Kidney (tissue), 14 donors: ENCODE results near the gene ATP11B. TPM values are rescaled to one million over a fixed set of nuclear protein-coding genes. Genes with fewer than 3 reads are reported as not detected.

Experiments used
- DNase-seq, 5 donors: peaks; one replicate each; pipeline ENCODE4 v3.0.0-alpha.2; 2013 to 2020
- FAIRE-seq: peaks from 2 replicates; lab custom pipeline; 2012; peaks lifted over from hg19 to GRCh38; lab: Jason Lieb, UNC
- H3K27ac ChIP-seq, 2 donors: one replicate each; pipeline ENCODE4 v1.7.0; 2013; ENCODE audit warnings: low read depth in 2 of 2, low read length in 2 of 2, inconsistent platforms in 1 of 2
- H3K27me3 ChIP-seq: one replicate; pipeline ENCODE4 v1.7.1; 2013; ENCODE audit warnings: low read length, inconsistent platforms; ENCODE audit not compliant: control insufficient read depth, insufficient read depth
- H3K36me3 ChIP-seq, 3 donors: one replicate each; pipeline versions ENCODE4 v1.7.0 to v1.7.1; 2013; ENCODE audit warnings: low read length in 3 of 3, control low read depth in 1 of 3, inconsistent platforms in 1 of 3; ENCODE audit not compliant: insufficient read depth in 3 of 3, control insufficient read depth in 2 of 3
- H3K4me1 ChIP-seq, 3 donors: one replicate each; pipeline versions ENCODE4 v1.7.0 to v1.7.1; 2013; ENCODE audit warnings: low read length in 3 of 3, inconsistent platforms in 1 of 3, low read depth in 1 of 3; ENCODE audit not compliant: control insufficient read depth in 2 of 3, insufficient read depth in 2 of 3
- H3K4me3 ChIP-seq, 3 donors: one replicate each; pipeline versions ENCODE4 v1.7.0 to v1.8.1; 2013; ENCODE audit warnings: low read length in 3 of 3, control low read depth in 1 of 3, inconsistent platforms in 1 of 3
- H3K9ac ChIP-seq, 3 donors: one replicate each; pipeline versions ENCODE4 v1.7.0 to v1.7.1; 2013; ENCODE audit warnings: low read length in 3 of 3, control low read depth in 1 of 3, inconsistent platforms in 1 of 3
- H3K9me3 ChIP-seq, 3 donors: one replicate each; pipeline versions ENCODE4 v1.7.0 to v1.7.1; 2013; ENCODE audit warnings: low read length in 3 of 3, control low read depth in 1 of 3, inconsistent platforms in 1 of 3; ENCODE audit not compliant: control insufficient read depth in 2 of 3, insufficient read depth in 1 of 3
- intact Hi-C: fragments of 100-400 bp; cut with DNase I; formaldehyde crosslinking; loops from one replicate; pipeline ENCODE4 v1.11.1; 2022
- polyA plus RNA-seq: library from polyadenylated mRNA; stranded (reverse); fragments of 350-450 nt; fragmentation: Illumina TruSeq; extraction: RNeasy Lipid Tissue Mini Kit (QIAGEN cat#74804); gene quantifications from one replicate; pipeline ENCODE4 v1.2.3, GENCODE V29; 2014; ENCODE audit warnings: low read depth, low replicate concordance; ENCODE audit not compliant: insufficient read depth
- total RNA-seq: library from RNA; stranded (reverse); fragmentation: NEBNext Ultra II Directional; extraction: Animal tissue kit (Norgen Biotek cat#: 25700); gene quantifications from one replicate; pipeline ENCODE4 v1.2.1, GENCODE V29; 2021
- TF ChIP-seq, protein P1 (sequence below): IDR thresholded peaks from 3 replicates; pipeline ENCODE4 v1.5.1; 2012; ENCODE audit warnings: mild to moderate bottlenecking, moderate library complexity, borderline replicate concordance; ENCODE audit not compliant: insufficient read depth; ENCODE audit errors: extremely low read depth
- donor health status: control.
- donor health status: control.
- donor health status: control.
- donor health status: control.
- donor health status: control.
- donor health status: DM: yes; HTN: yes; CAD: no.
- donor health status: Normal renal cell carcinoma (clear cell type).

ATP11B gene
- total and polyA plus RNA-seq, 2 donors from 2014 or later, result 8.0 to 65.0 TPM

GRCh38 chr3:182964179-182964578 lies 170.9 kb downstream of the ATP11B start:
- Histone ChIP-seq H3K9ac (no peak overlapping the region), H3K9me3 (no peaks in the 10 kb centered on the region), H3K36me3 (peaks cover 0 to 4% (median 2%) of the 10 kb centered on the region in 3 donors), H3K4me3 (no peak overlapping the region), H3K27ac (no peak overlapping the region), H3K4me1 (peaks cover 0 to 19% (median 6%) of the 10 kb centered on the region in 3 donors), H3K27me3 (no peaks in the 10 kb centered on the region)
- TF ChIP-seq, protein P1, sequence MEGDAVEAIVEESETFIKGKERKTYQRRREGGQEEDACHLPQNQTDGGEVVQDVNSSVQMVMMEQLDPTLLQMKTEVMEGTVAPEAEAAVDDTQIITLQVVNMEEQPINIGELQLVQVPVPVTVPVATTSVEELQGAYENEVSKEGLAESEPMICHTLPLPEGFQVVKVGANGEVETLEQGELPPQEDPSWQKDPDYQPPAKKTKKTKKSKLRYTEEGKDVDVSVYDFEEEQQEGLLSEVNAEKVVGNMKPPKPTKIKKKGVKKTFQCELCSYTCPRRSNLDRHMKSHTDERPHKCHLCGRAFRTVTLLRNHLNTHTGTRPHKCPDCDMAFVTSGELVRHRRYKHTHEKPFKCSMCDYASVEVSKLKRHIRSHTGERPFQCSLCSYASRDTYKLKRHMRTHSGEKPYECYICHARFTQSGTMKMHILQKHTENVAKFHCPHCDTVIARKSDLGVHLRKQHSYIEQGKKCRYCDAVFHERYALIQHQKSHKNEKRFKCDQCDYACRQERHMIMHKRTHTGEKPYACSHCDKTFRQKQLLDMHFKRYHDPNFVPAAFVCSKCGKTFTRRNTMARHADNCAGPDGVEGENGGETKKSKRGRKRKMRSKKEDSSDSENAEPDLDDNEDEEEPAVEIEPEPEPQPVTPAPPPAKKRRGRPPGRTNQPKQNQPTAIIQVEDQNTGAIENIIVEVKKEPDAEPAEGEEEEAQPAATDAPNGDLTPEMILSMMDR, result no peak
- FAIRE-seq (no peak), DNase-seq (no peak)
- intact Hi-C loops, result no loop called here

DNA sequence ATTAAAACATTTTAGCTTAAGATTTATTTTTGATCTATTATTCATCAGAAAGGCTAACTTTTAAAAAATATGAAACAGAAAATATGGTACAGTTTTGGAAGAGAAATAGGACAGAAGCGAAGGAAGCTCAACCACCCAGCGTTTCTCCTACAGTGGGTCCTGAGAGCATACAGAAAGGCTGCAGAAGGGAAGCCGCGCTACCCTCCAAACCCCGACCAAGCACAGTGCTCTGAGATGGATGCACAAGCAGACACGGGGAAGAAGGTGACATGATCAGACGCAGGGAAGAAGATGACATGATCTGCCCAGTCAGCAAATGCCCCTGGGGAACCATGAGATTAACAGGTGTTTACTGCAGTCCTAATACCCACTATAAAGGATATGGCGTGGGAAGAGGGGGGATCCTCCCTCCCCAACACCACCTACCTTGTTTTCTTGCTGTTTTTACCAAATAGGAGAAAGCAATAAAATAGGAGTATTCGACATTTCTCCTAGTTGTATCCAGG lies 172.6 kb downstream of the ATP11B start:
- Histone ChIP-seq H3K9me3 (no peaks in the 10 kb centered on the region), H3K27me3 (no peaks in the 10 kb centered on the region), H3K4me1 (peaks cover 0 to 12% (median 6%) of the 10 kb centered on the region in 3 donors), H3K9ac (no peak overlapping the region), H3K27ac (no peak overlapping the region), H3K4me3 (no peak overlapping the region), H3K36me3 (peaks cover 0 to 4% (median 2%) of the 10 kb centered on the region in 3 donors)
- FAIRE-seq (no peak), DNase-seq (no peak)
- TF ChIP-seq, protein P1, result no peak
- intact Hi-C loops, result no loop called here

DNA sequence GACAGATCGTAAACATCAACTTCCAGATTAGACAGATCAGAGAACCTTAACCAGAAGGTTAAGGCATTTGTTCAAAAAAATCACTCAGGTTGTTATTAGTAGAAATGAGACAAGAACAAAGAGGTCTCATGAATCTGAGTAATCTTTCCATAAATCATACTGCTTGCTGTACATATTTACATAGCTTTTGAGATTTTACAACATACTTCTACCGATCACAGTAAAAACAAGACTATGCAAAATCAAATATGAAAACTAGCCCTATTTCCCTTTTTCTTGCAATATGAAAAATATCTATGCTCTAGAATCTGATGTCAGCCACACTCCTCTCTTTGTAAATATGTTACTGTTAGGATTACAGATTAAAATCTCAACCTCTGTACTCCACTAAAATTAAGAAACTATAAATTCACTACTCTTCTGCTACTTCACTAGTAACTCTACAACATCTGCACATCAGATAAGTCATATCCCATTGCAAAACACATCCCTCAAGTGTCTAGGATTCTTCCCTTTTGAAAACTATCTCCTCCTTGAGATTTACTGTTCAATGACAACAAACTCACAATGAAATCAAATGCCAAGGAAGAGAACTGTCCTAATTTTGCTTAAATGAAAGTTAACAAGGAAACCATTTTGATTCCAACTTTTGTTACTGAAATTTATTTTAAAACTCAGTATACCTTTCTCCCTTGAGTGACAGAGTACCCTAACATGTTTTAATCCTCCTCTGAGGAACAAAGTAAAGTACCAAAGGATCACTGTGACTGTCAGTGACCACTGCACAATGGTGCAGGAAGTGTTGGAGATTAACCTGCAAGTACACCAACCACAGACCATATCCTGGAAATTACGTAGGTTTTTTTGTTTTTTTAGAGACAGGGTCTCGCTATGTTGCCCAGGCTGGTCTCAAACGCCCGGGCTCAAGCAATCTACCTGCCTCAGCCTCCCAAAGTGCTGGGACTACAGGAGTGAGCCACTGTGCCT lies 174.2 kb downstream of the ATP11B start:
- TF ChIP-seq, protein P1, result no peak
- peaks cover 0 to 15% (median 7%) of the 10 kb centered on the region in 3 donors for H3K4me1 ChIP-seq
- H3K27me3 ChIP-seq, result no peaks in the 10 kb centered on the region
- H3K9me3 ChIP-seq, result no peaks in the 10 kb centered on the region
- intact Hi-C loops, result no loop called here
- H3K4me3 ChIP-seq, result no peak overlapping the region
- no peak for DNase-seq
- H3K27ac ChIP-seq, result no peak overlapping the region
- no peak for FAIRE-seq
- H3K36me3 ChIP-seq, result peaks cover 0 to 4% (median 0%) of the 10 kb centered on the region in 3 donors
- H3K9ac ChIP-seq, result no peak overlapping the region
